ENCODE measurements around the gene ZCCHC14. TPM values are rescaled to one million over a fixed set of nuclear protein-coding genes. Genes with fewer than 3 reads are reported as not detected.

The ZCCHC14 gene
- total RNA-seq, 4 donors from 2014 or later = 12.9 to 24.7 (median 18.6) TPM

DNA sequence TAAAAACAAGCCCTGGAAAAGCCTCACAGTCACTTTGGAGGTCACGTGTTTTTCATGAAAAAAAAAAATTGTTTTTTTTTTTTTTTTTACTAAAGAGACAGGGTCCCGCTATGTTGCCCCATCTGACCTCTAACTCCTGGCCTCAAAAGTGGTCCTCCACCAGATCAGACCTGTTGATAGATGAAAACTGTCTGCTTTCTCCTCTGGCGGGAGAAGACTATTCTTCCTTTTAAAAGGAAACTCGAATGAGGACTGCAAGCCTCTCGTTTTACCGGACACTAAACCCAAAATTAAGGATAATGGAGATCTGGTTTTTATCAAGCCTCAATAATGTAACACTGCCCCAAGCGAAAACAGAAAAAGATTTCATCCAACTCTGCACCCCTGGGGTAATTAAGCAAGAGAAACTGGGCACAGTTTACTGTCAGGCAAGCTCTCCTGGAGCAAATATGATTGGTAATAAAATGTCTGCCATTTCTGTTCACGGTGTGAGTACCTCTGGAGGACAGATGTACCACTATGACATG, 25.8 kb downstream of the ZCCHC14 start:
- Histone ChIP-seq H3K4me3 (no peak overlapping the region), H3K36me3 (no peaks in the 10 kb centered on the region), H3K4me1 (peaks cover 76 to 93% (median 88%) of the 10 kb centered on the region in 4 donors), H3K27me3 (no peaks in the 10 kb centered on the region), H3K9me3 (no peaks in the 10 kb centered on the region), H3K27ac (replicated peaks in 1 of 4) (peak overlapping the region in 3 of 4 donors; percentile 92 to 93 (median 93))
- WGBS = 70% methylated on average over 8 of the region's 8 CpGs
- intact Hi-C loops (cut with DNase I) = no loop called here
- no peak for DNase-seq (ENCODE audit: extremely low spot score)
- TF ChIP-seq POLR2AphosphoS5 (IDR thresholded peaks at IDR 0.05) = no peak

DNA sequence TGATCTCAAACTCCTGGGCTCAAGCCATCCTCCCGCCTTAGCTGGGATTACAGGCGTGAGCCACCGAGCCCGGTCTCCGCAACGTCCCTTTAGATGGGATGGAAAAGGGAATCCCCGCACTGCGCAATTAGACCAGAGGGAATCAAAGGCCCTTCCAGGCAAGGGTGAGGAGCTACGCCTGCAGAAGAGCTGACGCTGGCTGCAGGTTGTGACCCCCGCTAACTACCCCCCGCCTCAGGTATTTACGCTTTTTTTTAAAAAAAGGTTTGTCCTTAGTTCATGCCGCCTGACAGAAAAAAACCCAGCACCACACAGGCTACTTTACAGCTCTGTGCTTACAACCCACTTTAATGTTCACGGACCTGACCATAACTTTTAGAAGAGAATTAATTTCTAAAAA, 26.9 kb downstream of the ZCCHC14 start:
- Histone ChIP-seq H3K27me3 (no peaks in the 10 kb centered on the region), H3K27ac (replicated peaks in 1 of 4) (peak overlapping the region; percentile 83 to 93 (median 92)), H3K9me3 (no peaks in the 10 kb centered on the region), H3K4me3 (no peak overlapping the region), H3K36me3 (no peaks in the 10 kb centered on the region), H3K4me1 (peaks cover 76 to 94% (median 90%) of the 10 kb centered on the region in 4 donors)
- 91% methylated on average over 15 of the region's 15 CpGs for WGBS
- intact Hi-C loops (cut with DNase I) = no loop called here
- TF ChIP-seq POLR2AphosphoS5 (IDR thresholded peaks at IDR 0.05) (no peak), POLR2A (IDR thresholded peaks at IDR 0.05; ENCODE audit: low read depth) (no peak), EP300 (IDR thresholded peaks at IDR 0.05) (no peak)
- TF ChIP-seq, protein P1, sequence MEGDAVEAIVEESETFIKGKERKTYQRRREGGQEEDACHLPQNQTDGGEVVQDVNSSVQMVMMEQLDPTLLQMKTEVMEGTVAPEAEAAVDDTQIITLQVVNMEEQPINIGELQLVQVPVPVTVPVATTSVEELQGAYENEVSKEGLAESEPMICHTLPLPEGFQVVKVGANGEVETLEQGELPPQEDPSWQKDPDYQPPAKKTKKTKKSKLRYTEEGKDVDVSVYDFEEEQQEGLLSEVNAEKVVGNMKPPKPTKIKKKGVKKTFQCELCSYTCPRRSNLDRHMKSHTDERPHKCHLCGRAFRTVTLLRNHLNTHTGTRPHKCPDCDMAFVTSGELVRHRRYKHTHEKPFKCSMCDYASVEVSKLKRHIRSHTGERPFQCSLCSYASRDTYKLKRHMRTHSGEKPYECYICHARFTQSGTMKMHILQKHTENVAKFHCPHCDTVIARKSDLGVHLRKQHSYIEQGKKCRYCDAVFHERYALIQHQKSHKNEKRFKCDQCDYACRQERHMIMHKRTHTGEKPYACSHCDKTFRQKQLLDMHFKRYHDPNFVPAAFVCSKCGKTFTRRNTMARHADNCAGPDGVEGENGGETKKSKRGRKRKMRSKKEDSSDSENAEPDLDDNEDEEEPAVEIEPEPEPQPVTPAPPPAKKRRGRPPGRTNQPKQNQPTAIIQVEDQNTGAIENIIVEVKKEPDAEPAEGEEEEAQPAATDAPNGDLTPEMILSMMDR (IDR thresholded peaks at IDR 0.05) = no peak
- DNase-seq (ENCODE audit: extremely low spot score) = no peak

DNA sequence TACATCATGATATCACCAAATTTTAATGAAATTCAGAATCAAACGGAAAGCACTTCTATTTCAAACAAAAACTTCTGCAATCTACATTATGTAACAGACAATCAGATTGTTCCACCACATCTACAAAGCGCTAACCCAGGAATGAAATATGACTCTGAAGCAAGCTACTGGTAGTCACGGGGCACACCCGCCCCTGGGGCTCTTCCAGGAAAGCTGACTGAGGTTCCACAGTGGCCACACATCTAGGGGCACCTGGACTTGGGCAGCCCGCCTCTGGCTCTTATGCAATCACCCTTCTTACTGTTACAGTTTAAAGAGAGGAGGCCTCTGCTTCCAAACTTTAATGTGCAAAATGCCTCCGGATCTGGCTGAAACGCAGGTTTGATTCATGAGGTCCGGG, 27.5 kb downstream of the ZCCHC14 start:
- peak overlapping the region; percentile 83 to 93 (median 92) for H3K27ac ChIP-seq (replicated peaks in 1 of 4)
- TF ChIP-seq, protein P1 (IDR thresholded peaks at IDR 0.05) = no peak
- peak; percentile 67 to 81 for TF ChIP-seq POLR2AphosphoS5 (IDR thresholded peaks at IDR 0.05)
- TF ChIP-seq POLR2A (IDR thresholded peaks at IDR 0.05; ENCODE audit: low read depth) = no peak
- TF ChIP-seq EP300 (IDR thresholded peaks at IDR 0.05) = peak; percentile 59
- peaks cover 70 to 91% (median 86%) of the 10 kb centered on the region in 4 donors for H3K4me1 ChIP-seq
- DNase-seq (ENCODE audit: extremely low spot score) = peak; percentile 96
- H3K4me3 ChIP-seq = peak overlapping the region; percentile 21 to 35 (median 28)
- no peaks in the 10 kb centered on the region for H3K27me3 ChIP-seq
- intact Hi-C loops (cut with DNase I) = no loop called here
- 20% methylated on average over 8 of the region's 8 CpGs for WGBS
- H3K36me3 ChIP-seq = no peaks in the 10 kb centered on the region
- no peaks in the 10 kb centered on the region for H3K9me3 ChIP-seq

DNA sequence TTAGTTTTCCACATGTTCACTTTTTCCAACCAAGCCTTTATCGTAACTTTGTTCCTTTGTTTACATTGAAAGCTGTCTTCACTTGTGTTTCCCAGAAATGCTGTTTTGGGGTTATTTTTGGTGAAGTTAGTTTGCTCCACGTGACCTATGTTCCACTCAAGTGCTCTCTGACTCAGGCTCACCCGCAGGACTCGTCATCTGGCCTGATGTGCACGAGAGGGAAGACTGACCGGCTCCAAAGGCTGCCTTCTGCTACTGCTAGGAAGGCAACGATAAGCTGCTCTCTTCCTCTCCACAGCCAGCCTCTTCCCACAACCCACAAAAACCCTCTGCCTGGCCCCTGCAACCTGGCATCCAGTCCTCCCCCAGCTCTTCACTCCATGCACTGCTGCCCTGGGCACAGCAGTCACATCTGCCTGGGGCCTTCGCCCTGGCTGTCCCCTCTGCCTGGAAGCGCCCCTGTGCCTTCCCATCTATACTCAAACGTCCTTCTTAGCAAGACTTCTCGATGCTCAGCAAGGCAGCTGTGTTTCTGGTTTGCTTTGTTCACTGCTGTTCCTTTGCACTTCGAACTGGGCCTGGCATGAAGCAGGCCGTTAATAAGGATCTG, 28.0 kb downstream of the ZCCHC14 start:
- Histone ChIP-seq H3K4me1 (peaks cover 67 to 86% (median 82%) of the 10 kb centered on the region in 4 donors), H3K9me3 (no peaks in the 10 kb centered on the region), H3K36me3 (peaks cover 0 to 2% (median 1%) of the 10 kb centered on the region in 4 donors), H3K27ac (replicated peaks in 1 of 4) (peak overlapping the region; percentile 83 to 93 (median 92)), H3K4me3 (peak overlapping the region; percentile 21 to 35 (median 28)), H3K27me3 (no peaks in the 10 kb centered on the region)
- 20% methylated on average over 13 of the region's 13 CpGs for WGBS
- TF ChIP-seq EP300 (IDR thresholded peaks at IDR 0.05) = peak; percentile 66
- peak; percentile 78 to 87 for TF ChIP-seq POLR2AphosphoS5 (IDR thresholded peaks at IDR 0.05)
- TF ChIP-seq, protein P1 (IDR thresholded peaks at IDR 0.05) = no peak
- DNase-seq (ENCODE audit: extremely low spot score) = peak; percentile 94
- intact Hi-C loops (cut with DNase I) = no loop called here

DNA sequence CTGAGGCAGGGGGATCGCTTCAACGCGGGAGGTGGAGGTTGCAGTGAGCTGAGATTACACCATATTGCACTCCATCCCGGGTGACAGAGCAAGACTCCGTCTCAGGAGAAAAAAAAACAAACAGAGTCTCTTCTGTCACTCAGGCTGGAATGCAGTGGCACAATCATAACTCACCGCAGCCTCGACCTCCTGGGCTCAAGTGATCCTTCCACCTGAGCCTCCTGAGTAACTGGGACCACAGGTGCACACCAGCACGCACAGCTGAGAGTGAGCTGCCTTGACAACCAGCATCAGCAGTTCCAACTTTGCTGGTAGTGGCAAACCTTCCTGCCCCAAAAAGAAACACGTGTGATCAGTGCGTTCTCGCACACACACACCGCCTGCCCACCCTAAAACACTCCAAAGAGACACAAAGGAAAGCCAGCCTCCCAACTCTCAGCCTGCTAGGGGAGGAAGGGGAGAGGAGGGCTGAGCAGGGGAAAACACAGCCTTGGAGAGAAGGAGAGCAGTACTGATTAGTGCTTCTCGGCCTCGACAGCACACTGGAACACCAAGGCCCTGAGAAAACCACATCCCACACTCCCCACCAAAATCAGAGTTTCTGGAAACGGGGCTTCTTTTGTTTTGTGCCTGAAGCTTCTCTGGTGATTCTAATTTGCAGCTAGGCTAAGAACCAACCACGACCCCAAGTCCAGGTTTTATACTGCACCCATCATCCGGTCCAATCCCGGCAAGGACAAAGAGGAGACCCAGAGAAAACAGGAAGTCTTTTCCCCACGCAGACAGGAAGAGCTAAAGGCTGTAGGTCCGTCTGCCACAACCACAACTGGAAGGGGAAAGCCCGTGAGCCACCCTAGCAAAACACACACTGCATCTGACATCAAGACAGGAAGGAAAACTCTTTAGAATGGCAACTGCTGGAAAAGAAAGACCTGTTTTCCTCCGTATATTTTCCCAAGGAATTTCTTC, 28.8 kb downstream of the ZCCHC14 start:
- H3K27me3 ChIP-seq = no peaks in the 10 kb centered on the region
- H3K27ac ChIP-seq (replicated peaks in 1 of 4) = peak overlapping the region; percentile 83 to 93 (median 92)
- DNase-seq (ENCODE audit: extremely low spot score) = no peak
- TF ChIP-seq POLR2AphosphoS5 (IDR thresholded peaks at IDR 0.05) = no peak
- TF ChIP-seq POLR2A (IDR thresholded peaks at IDR 0.05; ENCODE audit: low read depth) = no peak
- TF ChIP-seq, protein P1 (IDR thresholded peaks at IDR 0.05) = no peak
- TF ChIP-seq EP300 (IDR thresholded peaks at IDR 0.05) = no peak
- peak overlapping the region; percentile 21 to 35 (median 28) for H3K4me3 ChIP-seq
- no peaks in the 10 kb centered on the region for H3K9me3 ChIP-seq
- H3K36me3 ChIP-seq = peaks cover 7 to 9% (median 8%) of the 10 kb centered on the region in 4 donors
- intact Hi-C loops (cut with DNase I) = no loop called here
- 59% methylated on average over 21 of the region's 22 CpGs for WGBS
- H3K4me1 ChIP-seq = peaks cover 59 to 78% (median 75%) of the 10 kb centered on the region in 4 donors

All from esophagus muscularis mucosa (tissue), 4 donors.